GM12878 (cell line): ENCODE measurements around the gene TRAF3. TPM values are rescaled to one million over a fixed set of nuclear protein-coding genes. Genes with fewer than 3 reads are reported as not detected.

ENCODE experiments used
- ATAC-seq: fragments of 200-7000 bp; cut with Tn5 transposase; 3 replicates; pipeline ENCODE4 v1.9.1; 2020; ENCODE audit warnings: mild to moderate bottlenecking, moderate library complexity
- BruUV-seq: library from RNA; stranded (reverse); fragments of 400-500 nt; replicated peaks from 2 replicates; lab custom pipeline; 2021; lab: Mats Ljungman, UMichigan
- CTCF ChIA-PET: fragments of 300-600 bp; sonication (Branson Sonifier 250); formaldehyde crosslinking; extraction: SDS; loops from one replicate; lab custom pipeline; 2021; ENCODE audit warnings: inconsistent platforms; lab: Yijun Ruan, JAX
- POLR2A ChIA-PET: fragments of 350-600 bp; formaldehyde crosslinking; extraction: SDS; loops from one replicate; lab custom pipeline; 2021; ENCODE audit warnings: inconsistent platforms; lab: Charles Lee
- RAD21 ChIA-PET: fragments of 300-600 bp; sonication (Branson Sonifier 250); formaldehyde crosslinking; loops from one replicate; lab custom pipeline; 2023; ENCODE audit warnings: antibody characterized with exemption; ENCODE audit not compliant: unreplicated experiment; lab: Charles Lee
- SMC1A ChIA-PET: fragments of 300-600 bp; sonication (Branson Sonifier 250); formaldehyde crosslinking; loops from one replicate; lab custom pipeline; 2023; ENCODE audit not compliant: unreplicated experiment, uncharacterized antibody; lab: Charles Lee
- DNase-seq: peaks from one replicate; pipeline ENCODE4 v3.0.0-alpha.2; 2011; ENCODE audit warnings: low read depth, low spot score
- FAIRE-seq: peaks from 3 replicates; lab custom pipeline; 2011; peaks lifted over from hg19 to GRCh38; lab: Jason Lieb, UNC
- H2AFZ ChIP-seq: 2 replicates; pipeline ENCODE4 v1.6.0; 2011; ENCODE audit warnings: low read depth, low read length, control low read depth; ENCODE audit not compliant: control insufficient read depth
- H3K27ac ChIP-seq: 2 replicates; pipeline ENCODE4 v1.5.1; 2011; ENCODE audit warnings: control low read depth; ENCODE audit not compliant: control insufficient read depth, insufficient read depth
- H3K27me3 ChIP-seq, 2 experiments: replicated peaks in 1 of 2; 2 replicates each; pipeline versions ENCODE4 v1.6.0 to v1.6.1; 2011; ENCODE audit warnings: low read length in 1 of 2; ENCODE audit not compliant: control insufficient read depth in 2 of 2, insufficient read depth in 2 of 2
- H3K36me3 ChIP-seq, 2 experiments: 2 replicates each; pipeline ENCODE4 v1.5.1; 2011; ENCODE audit warnings: low read length in 1 of 2; ENCODE audit not compliant: control insufficient read depth in 2 of 2, insufficient read depth in 2 of 2
- H3K4me1 ChIP-seq: 2 replicates; pipeline ENCODE4 v1.6.1; 2011; ENCODE audit warnings: mild to moderate bottlenecking, low read length, moderate library complexity, mixed read lengths; ENCODE audit not compliant: control insufficient read depth, insufficient read depth
- H3K4me2 ChIP-seq: 2 replicates; pipeline ENCODE4 v1.6.0; 2011; ENCODE audit warnings: control low read depth; ENCODE audit not compliant: control insufficient read depth, insufficient read depth
- H3K4me3 ChIP-seq: fragments of 200-600 bp; sonication (generic); 2 replicates; pipeline ENCODE4 v1.5.1; 2016
- H3K79me2 ChIP-seq: 2 replicates; pipeline ENCODE4 v1.6.0; 2011; ENCODE audit warnings: low read length; ENCODE audit not compliant: control insufficient read depth, insufficient read depth
- H3K9ac ChIP-seq: 2 replicates; pipeline ENCODE4 v1.8.0; 2011; ENCODE audit warnings: low read length, control low read depth, mixed read lengths; ENCODE audit not compliant: control insufficient read depth, insufficient read depth
- H3K9me3 ChIP-seq: replicated peaks from 3 replicates; pipeline ENCODE4 v1.5.1; 2011; ENCODE audit warnings: mild to moderate bottlenecking, low read length; ENCODE audit not compliant: control insufficient read depth, insufficient read depth
- H4K20me1 ChIP-seq: 2 replicates; pipeline ENCODE4 v1.6.0; 2011; ENCODE audit not compliant: control insufficient read depth, insufficient read depth
- BACH1 ChIP-seq: fragments of 450-650 bp; IDR thresholded peaks from 2 replicates; pipeline ENCODE4 v1.6.1; 2017; ENCODE audit warnings: mild to moderate bottlenecking, borderline replicate concordance
- CBFB ChIP-seq: IDR thresholded peaks from 2 replicates; pipeline ENCODE4 v1.6.1; 2016; ENCODE audit warnings: antibody characterized with exemption, low read depth
- CBX3 ChIP-seq: fragments of 200-600 bp; sonication (generic); IDR thresholded peaks from 2 replicates; pipeline ENCODE4 v1.6.1; 2016; ENCODE audit warnings: low read depth, borderline replicate concordance
- LARP7 ChIP-seq: fragments of 450-650 bp; IDR thresholded peaks from 2 replicates; pipeline ENCODE4 v1.6.1; 2017; ENCODE audit warnings: mild to moderate bottlenecking
- SP1 ChIP-seq: IDR thresholded peaks from one replicate; pipeline ENCODE4 v1.6.1; 2011; ENCODE audit warnings: low read depth, low read length
- STAT1 ChIP-seq: fragments of 450-650 bp; conservative IDR thresholded peaks from 2 replicates; pipeline ENCODE4 v1.6.1; 2014; ENCODE audit warnings: antibody characterized with exemption, mild to moderate bottlenecking
- STAT3 ChIP-seq: IDR thresholded peaks from 2 replicates; pipeline ENCODE4 v1.6.1; 2011; ENCODE audit warnings: low read depth, low read length, improper control_type of control experiment
- WGBS: methylation state at CpG from one replicate; pipeline ENCODE4 v1.1.6; 2016; ENCODE audit warnings: low lambda C conversion rate; ENCODE audit not compliant: insufficient replicate concordance, insufficient coverage; ENCODE audit errors: missing lambda C conversion rate; 5-methylcytosine and 5-hydroxymethylcytosine counted together
- in situ Hi-C: fragments of 300-500 bp; cut with MboI; formaldehyde crosslinking; loops from 9 replicates; pipeline ENCODE4 v1.14.3; 2018; ENCODE audit warnings: mixed read lengths
- intact Hi-C: fragments of 100-400 bp; cut with micrococcal nuclease; formaldehyde crosslinking; loops from one replicate; pipeline ENCODE4 v1.14.2; 2022; ENCODE audit not compliant: unreplicated experiment
- polyA plus RNA-seq, 11 experiments: library from polyadenylated mRNA; depleted of rRNA in 4 of 11; unstranded in 6 of 11; stranded (reverse) in 5 of 11; fragments of >200 nt; fragmentation: Nextera tagmentation in 4 of 11; fragmentation: Illumina TruSeq in 1 of 11; extraction: Ambion mirVana in 4 of 11; extraction: Trizol in 1 of 11; gene quantifications; 1 replicate in 1 of 11; 2 replicates in 10 of 11; pipeline versions ENCODE4 v1.2.1 to v1.2.3, GENCODE V29; 2011 to 2016; ENCODE audit warnings: inconsistent platforms in 2 of 11, missing spikeins in 2 of 11, low read depth in 1 of 11
- total RNA-seq, 4 experiments: library from RNA; depleted of rRNA in 3 of 4; stranded (reverse); fragments of >200 nt in 3 of 4; fragmentation: Illumina TruSeq in 1 of 4; extraction: Trizol in 1 of 4; gene quantifications; 2 replicates each; pipeline versions ENCODE4 v1.2.1 to v1.2.3, GENCODE V29; 2013 to 2021
- TF ChIP-seq, protein P1 (sequence below): IDR thresholded peaks from 2 replicates; pipeline ENCODE4 v1.6.1; 2012; ENCODE audit warnings: low read depth, low read length, improper control_type of control experiment
- TF ChIP-seq, protein P2 (sequence below): fragments of 450-650 bp; formaldehyde crosslinking; IDR thresholded peaks from 2 replicates; pipeline ENCODE4 v1.4.0; 2020; ENCODE audit warnings: mild to moderate bottlenecking, moderate library complexity
- TF ChIP-seq, protein P3 (sequence below): IDR thresholded peaks from 2 replicates; pipeline ENCODE4 v1.6.1; 2012; ENCODE audit warnings: low read length, inconsistent platforms

Gene TRAF3
- total and polyA plus RNA-seq, 10 of the 15 experiments (the other 5 are each of a cell fraction or from before 2014, with no cell fraction given) = 3.0 to 70.1 (median 36.5) TPM

DNA sequence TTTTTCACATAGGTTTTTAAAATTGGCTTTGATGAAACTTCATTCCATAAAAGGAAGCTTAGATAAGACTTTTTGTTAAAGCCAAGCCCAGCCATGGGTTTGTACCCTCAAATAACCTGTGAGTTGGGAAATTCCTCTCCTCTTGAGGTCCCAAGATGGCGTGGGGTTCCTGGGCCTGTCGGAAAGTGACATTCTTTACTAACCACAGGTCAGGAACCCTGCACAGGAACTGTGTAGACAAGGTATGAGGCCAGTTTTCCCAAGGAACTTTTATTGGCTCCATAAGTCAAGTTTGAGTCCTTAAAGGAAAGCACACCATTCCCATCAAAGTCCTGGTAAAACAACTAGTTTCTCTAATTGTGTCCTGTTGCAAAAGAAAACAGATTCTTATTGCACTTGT lies 80.2 kb downstream of the TRAF3 start (continued):
- TF ChIP-seq, protein P1, sequence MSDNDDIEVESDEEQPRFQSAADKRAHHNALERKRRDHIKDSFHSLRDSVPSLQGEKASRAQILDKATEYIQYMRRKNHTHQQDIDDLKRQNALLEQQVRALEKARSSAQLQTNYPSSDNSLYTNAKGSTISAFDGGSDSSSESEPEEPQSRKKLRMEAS = no peak
- TF ChIP-seq, protein P2, sequence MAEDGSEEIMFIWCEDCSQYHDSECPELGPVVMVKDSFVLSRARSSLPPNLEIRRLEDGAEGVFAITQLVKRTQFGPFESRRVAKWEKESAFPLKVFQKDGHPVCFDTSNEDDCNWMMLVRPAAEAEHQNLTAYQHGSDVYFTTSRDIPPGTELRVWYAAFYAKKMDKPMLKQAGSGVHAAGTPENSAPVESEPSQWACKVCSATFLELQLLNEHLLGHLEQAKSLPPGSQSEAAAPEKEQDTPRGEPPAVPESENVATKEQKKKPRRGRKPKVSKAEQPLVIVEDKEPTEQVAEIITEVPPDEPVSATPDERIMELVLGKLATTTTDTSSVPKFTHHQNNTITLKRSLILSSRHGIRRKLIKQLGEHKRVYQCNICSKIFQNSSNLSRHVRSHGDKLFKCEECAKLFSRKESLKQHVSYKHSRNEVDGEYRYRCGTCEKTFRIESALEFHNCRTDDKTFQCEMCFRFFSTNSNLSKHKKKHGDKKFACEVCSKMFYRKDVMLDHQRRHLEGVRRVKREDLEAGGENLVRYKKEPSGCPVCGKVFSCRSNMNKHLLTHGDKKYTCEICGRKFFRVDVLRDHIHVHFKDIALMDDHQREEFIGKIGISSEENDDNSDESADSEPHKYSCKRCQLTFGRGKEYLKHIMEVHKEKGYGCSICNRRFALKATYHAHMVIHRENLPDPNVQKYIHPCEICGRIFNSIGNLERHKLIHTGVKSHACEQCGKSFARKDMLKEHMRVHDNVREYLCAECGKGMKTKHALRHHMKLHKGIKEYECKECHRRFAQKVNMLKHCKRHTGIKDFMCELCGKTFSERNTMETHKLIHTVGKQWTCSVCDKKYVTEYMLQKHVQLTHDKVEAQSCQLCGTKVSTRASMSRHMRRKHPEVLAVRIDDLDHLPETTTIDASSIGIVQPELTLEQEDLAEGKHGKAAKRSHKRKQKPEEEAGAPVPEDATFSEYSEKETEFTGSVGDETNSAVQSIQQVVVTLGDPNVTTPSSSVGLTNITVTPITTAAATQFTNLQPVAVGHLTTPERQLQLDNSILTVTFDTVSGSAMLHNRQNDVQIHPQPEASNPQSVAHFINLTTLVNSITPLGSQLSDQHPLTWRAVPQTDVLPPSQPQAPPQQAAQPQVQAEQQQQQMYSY (CRISPR knock-in tag) = no peak
- TF ChIP-seq LARP7 = no peak

DNA sequence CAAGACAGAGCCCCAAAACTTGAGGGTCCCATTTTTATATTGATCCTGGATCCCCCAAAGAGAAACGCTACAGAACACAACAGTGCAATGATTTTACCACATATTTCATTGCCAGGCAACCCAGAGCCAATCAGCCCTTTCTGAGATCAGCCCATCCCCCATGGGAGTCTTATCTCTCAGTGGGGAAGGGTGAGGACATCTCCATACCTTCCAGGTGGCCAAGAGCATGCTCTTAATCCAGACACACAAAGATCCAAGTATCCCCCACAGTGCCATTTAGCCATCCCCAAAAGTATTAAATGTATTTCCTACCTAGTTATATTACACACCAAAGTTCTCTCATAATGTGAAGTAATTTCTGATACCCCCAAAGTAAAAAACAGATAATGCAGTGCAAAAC lies 82.7 kb downstream of the TRAF3 start:
- 100% methylated on average over 1 of the region's 1 CpG for WGBS
- RAD21 ChIA-PET = no interaction called here
- Histone ChIP-seq H3K27me3 (no peaks in the 10 kb centered on the region), H3K4me1 (no peaks in the 10 kb centered on the region), H3K4me2 (no peak overlapping the region), H3K79me2 (peaks cover 86% of the 10 kb centered on the region), H2AFZ (no peak overlapping the region), H3K9ac (no peak overlapping the region), H3K36me3 (peaks cover 9 to 36% of the 10 kb centered on the region in 2 experiments), H4K20me1 (no peaks in the 10 kb centered on the region; the same call in 1 of the 2 replicates), H3K9me3 (peaks cover 8% of the 10 kb centered on the region; the same call in 2 of the 3 replicates), H3K27ac (no peak overlapping the region), H3K4me3 (no peak overlapping the region)
- FAIRE-seq = no peak
- TF ChIP-seq STAT3 (no peak), STAT1 (no peak), CBFB (no peak), CBX3 (no peak), BACH1 (no peak), SP1 (no peak)
- TF ChIP-seq, protein P3, sequence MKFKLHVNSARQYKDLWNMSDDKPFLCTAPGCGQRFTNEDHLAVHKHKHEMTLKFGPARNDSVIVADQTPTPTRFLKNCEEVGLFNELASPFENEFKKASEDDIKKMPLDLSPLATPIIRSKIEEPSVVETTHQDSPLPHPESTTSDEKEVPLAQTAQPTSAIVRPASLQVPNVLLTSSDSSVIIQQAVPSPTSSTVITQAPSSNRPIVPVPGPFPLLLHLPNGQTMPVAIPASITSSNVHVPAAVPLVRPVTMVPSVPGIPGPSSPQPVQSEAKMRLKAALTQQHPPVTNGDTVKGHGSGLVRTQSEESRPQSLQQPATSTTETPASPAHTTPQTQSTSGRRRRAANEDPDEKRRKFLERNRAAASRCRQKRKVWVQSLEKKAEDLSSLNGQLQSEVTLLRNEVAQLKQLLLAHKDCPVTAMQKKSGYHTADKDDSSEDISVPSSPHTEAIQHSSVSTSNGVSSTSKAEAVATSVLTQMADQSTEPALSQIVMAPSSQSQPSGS = no peak
- in situ Hi-C loops (no loop called here), intact Hi-C loops (no loop called here)
- ATAC-seq = no peak
- BruUV-seq = no TSS peak
- CTCF ChIA-PET = interaction anchor here (1.1 to 1.6 kb wide), 2 partner anchors 9 to 162 kb away, joined by 3 to 4 read pairs; no protein-coding TSS in a partner anchor
- POLR2A ChIA-PET = no interaction called here
- no peak for DNase-seq
- SMC1A ChIA-PET = no interaction called here
